Measurements from ENCODE around the gene CEACAM18. TPM values are rescaled to one million over a fixed set of nuclear protein-coding genes. Genes with fewer than 3 reads are reported as not detected.

Gene CEACAM18
- total RNA-seq, 2 experiments from 2014 or later, result not detected

- ChIA-PET CTCF (no interaction called here), POLR2A (no interaction called here)
- no peak for DNase-seq
- Mint-ChIP-seq H3K4me3 (no peak overlapping the region), H3K4me1 (peaks cover 20% of the 10 kb centered on the region), H3K9me3 (no peaks in the 10 kb centered on the region), H3K36me3 (ENCODE audit: low read depth) (no peaks in the 10 kb centered on the region), H3K27me3 (peaks cover 32% of the 10 kb centered on the region), H3K27ac (no peak overlapping the region)
Observed at GRCh38 chr19:51467864-51468544, 10.3 kb upstream of the CEACAM18 start.

GRCh38 chr19:51468545-51468920 is 9.8 kb upstream of the CEACAM18 start:
- no peaks in the 10 kb centered on the region for H3K36me3 Mint-ChIP-seq (ENCODE audit: low read depth)
- DNase-seq, result no peak
- peaks cover 31% of the 10 kb centered on the region for H3K27me3 Mint-ChIP-seq
- POLR2A ChIA-PET, result no interaction called here
- H3K9me3 Mint-ChIP-seq, result no peaks in the 10 kb centered on the region
- no peak overlapping the region for H3K27ac Mint-ChIP-seq
- H3K4me3 Mint-ChIP-seq, result no peak overlapping the region
- H3K4me1 Mint-ChIP-seq, result peaks cover 18% of the 10 kb centered on the region
- CTCF ChIA-PET, result no interaction called here

GRCh38 chr19:51469162-51469561 is 9.2 kb upstream of the CEACAM18 start:
- no peaks in the 10 kb centered on the region for H3K9me3 Mint-ChIP-seq
- POLR2A ChIA-PET, result no interaction called here

GRCh38 chr19:51469629-51470028 is 8.7 kb upstream of the CEACAM18 start:
- no peak overlapping the region for H3K4me3 Mint-ChIP-seq
- DNase-seq, result no peak
- H3K36me3 Mint-ChIP-seq (ENCODE audit: low read depth), result no peaks in the 10 kb centered on the region
- peaks cover 27% of the 10 kb centered on the region for H3K27me3 Mint-ChIP-seq
- peaks cover 15% of the 10 kb centered on the region for H3K4me1 Mint-ChIP-seq
- CTCF ChIA-PET, result interaction anchor here (1.1 kb wide), 1 partner anchor 192 kb away, joined by 3 read pairs; no protein-coding TSS in a partner anchor
- POLR2A ChIA-PET, result no interaction called here
- no peak overlapping the region for H3K27ac Mint-ChIP-seq
- H3K9me3 Mint-ChIP-seq, result no peaks in the 10 kb centered on the region

More at GRCh38 chr19:51469162-51469561, 9.2 kb upstream of the CEACAM18 start:
- CTCF ChIA-PET, result interaction anchor here (1.1 kb wide), 1 partner anchor 192 kb away, joined by 3 read pairs; no protein-coding TSS in a partner anchor
- H3K4me3 Mint-ChIP-seq, result no peak overlapping the region
- peaks cover 18% of the 10 kb centered on the region for H3K4me1 Mint-ChIP-seq
- H3K27me3 Mint-ChIP-seq, result peaks cover 30% of the 10 kb centered on the region
- H3K36me3 Mint-ChIP-seq (ENCODE audit: low read depth), result no peaks in the 10 kb centered on the region
- DNase-seq, result no peak
- no peak overlapping the region for H3K27ac Mint-ChIP-seq

GRCh38 chr19:51470966-51471365 is 7.4 kb upstream of the CEACAM18 start:
- ChIA-PET CTCF (no interaction called here), POLR2A (no interaction called here)
- H3K27me3 Mint-ChIP-seq, result peaks cover 15% of the 10 kb centered on the region
- DNase-seq, result no peak
- H3K4me3 Mint-ChIP-seq, result no peak overlapping the region
- no peak overlapping the region for H3K27ac Mint-ChIP-seq
- H3K36me3 Mint-ChIP-seq (ENCODE audit: low read depth), result no peaks in the 10 kb centered on the region
- H3K4me1 Mint-ChIP-seq, result peaks cover 15% of the 10 kb centered on the region
- no peaks in the 10 kb centered on the region for H3K9me3 Mint-ChIP-seq

GRCh38 chr19:51471527-51471926 is 6.8 kb upstream of the CEACAM18 start:
- no peaks in the 10 kb centered on the region for H3K9me3 Mint-ChIP-seq
- H3K27ac Mint-ChIP-seq, result no peak overlapping the region
- ChIA-PET CTCF (no interaction called here), POLR2A (no interaction called here)
- H3K4me1 Mint-ChIP-seq, result peaks cover 15% of the 10 kb centered on the region
- H3K4me3 Mint-ChIP-seq, result no peak overlapping the region
- no peak for DNase-seq
- no peaks in the 10 kb centered on the region for H3K36me3 Mint-ChIP-seq (ENCODE audit: low read depth)
- peaks cover 10% of the 10 kb centered on the region for H3K27me3 Mint-ChIP-seq

- H3K27me3 Mint-ChIP-seq, result peaks cover 4% of the 10 kb centered on the region
- POLR2A ChIA-PET, result interaction anchor here (0.6 kb wide), 1 partner anchor 182 kb away, joined by 3 read pairs; no protein-coding TSS in a partner anchor
Observed at GRCh38 chr19:51472607-51473006, 5.7 kb upstream of the CEACAM18 start.

GRCh38 chr19:51473009-51473707 is 5.2 kb upstream of the CEACAM18 start:
- DNase-seq, result peak; percentile 86
- ChIA-PET CTCF (interaction anchor here (0.6 to 2.5 kb wide), 9 partner anchors 11 to 170 kb away, joined by 3 to 11 read pairs (median 3); partner anchors contain the start of gene SIGLEC10), POLR2A (interaction anchor here (0.6 kb wide), 1 partner anchor 181 kb away, joined by 3 read pairs; no protein-coding TSS in a partner anchor)
- no peaks in the 10 kb centered on the region for H3K36me3 Mint-ChIP-seq (ENCODE audit: low read depth)
- H3K4me1 Mint-ChIP-seq, result peaks cover 7% of the 10 kb centered on the region
- H3K27ac Mint-ChIP-seq, result no peak overlapping the region
- no peaks in the 10 kb centered on the region for H3K9me3 Mint-ChIP-seq
- H3K27me3 Mint-ChIP-seq, result peaks cover 2% of the 10 kb centered on the region
- no peak overlapping the region for H3K4me3 Mint-ChIP-seq

More at GRCh38 chr19:51472607-51473006, 5.7 kb upstream of the CEACAM18 start:
- CTCF ChIA-PET, result interaction anchor here (0.8 to 2.5 kb wide), 5 partner anchors 10 to 169 kb away, joined by 3 to 11 read pairs (median 3); no protein-coding TSS in a partner anchor
- Mint-ChIP-seq H3K4me3 (no peak overlapping the region), H3K9me3 (no peaks in the 10 kb centered on the region), H3K36me3 (ENCODE audit: low read depth) (no peaks in the 10 kb centered on the region), H3K4me1 (peaks cover 13% of the 10 kb centered on the region), H3K27ac (no peak overlapping the region)
- DNase-seq, result no peak

- ChIA-PET CTCF (interaction anchor here (0.6 kb wide), 1 partner anchor 10 kb away, joined by 3 read pairs; no protein-coding TSS in a partner anchor), POLR2A (no interaction called here)
- Mint-ChIP-seq H3K9me3 (no peaks in the 10 kb centered on the region), H3K36me3 (ENCODE audit: low read depth) (no peaks in the 10 kb centered on the region), H3K27me3 (peaks cover 2% of the 10 kb centered on the region), H3K4me3 (no peak overlapping the region), H3K4me1 (no peaks in the 10 kb centered on the region), H3K27ac (no peak overlapping the region)
- DNase-seq, result no peak
Observed at GRCh38 chr19:51476164-51476563, 2.2 kb upstream of the CEACAM18 start.

GRCh38 chr19:51477344-51477743 is 995 bp upstream of the CEACAM18 start:
- H3K36me3 Mint-ChIP-seq (ENCODE audit: low read depth), result no peaks in the 10 kb centered on the region
- no peaks in the 10 kb centered on the region for H3K9me3 Mint-ChIP-seq
- POLR2A ChIA-PET, result no interaction called here
- H3K27ac Mint-ChIP-seq, result no peak overlapping the region
- H3K4me1 Mint-ChIP-seq, result no peaks in the 10 kb centered on the region
- peaks cover 2% of the 10 kb centered on the region for H3K27me3 Mint-ChIP-seq
- H3K4me3 Mint-ChIP-seq, result no peak overlapping the region
- DNase-seq, result no peak
- CTCF ChIA-PET, result no interaction called here

- Mint-ChIP-seq H3K27me3 (no peaks in the 10 kb centered on the region), H3K36me3 (ENCODE audit: low read depth) (no peaks in the 10 kb centered on the region), H3K9me3 (no peaks in the 10 kb centered on the region), H3K4me3 (no peak overlapping the region), H3K4me1 (no peaks in the 10 kb centered on the region), H3K27ac (no peak overlapping the region)
- ChIA-PET POLR2A (no interaction called here), CTCF (interaction anchor here (0.5 to 1.0 kb wide), 2 partner anchors 13 to 177 kb away, joined by 3 read pairs; no protein-coding TSS in a partner anchor)
- DNase-seq, result no peak
Observed at GRCh38 chr19:51479531-51480331, 1.4 kb downstream of the CEACAM18 start.

- H3K9me3 Mint-ChIP-seq, result no peaks in the 10 kb centered on the region
- H3K27me3 Mint-ChIP-seq, result peaks cover 5% of the 10 kb centered on the region
- H3K36me3 Mint-ChIP-seq (ENCODE audit: low read depth), result no peaks in the 10 kb centered on the region
- no peak overlapping the region for H3K4me3 Mint-ChIP-seq
- POLR2A ChIA-PET, result interaction anchor here (0.5 kb wide), 1 partner anchor 120 kb away, joined by 3 read pairs; no protein-coding TSS in a partner anchor
- H3K4me1 Mint-ChIP-seq, result no peaks in the 10 kb centered on the region
- DNase-seq, result peak; percentile 9
- H3K27ac Mint-ChIP-seq, result no peak overlapping the region
- CTCF ChIA-PET, result interaction anchor here (1.0 kb wide), 1 partner anchor 12 kb away, joined by 3 read pairs; no protein-coding TSS in a partner anchor
Observed at GRCh38 chr19:51480590-51480989, 2.3 kb downstream of the CEACAM18 start.

Measured in activated CD4-positive, alpha-beta T cell treated with anti-CD3 and anti-CD28 coated beads, Interleukin-2, amount 10 ng/mL, durations not matched to agents 7 days and 5 days (primary cell).